ENCODE data around the gene CAND2.

The CAND2 gene

DNA sequence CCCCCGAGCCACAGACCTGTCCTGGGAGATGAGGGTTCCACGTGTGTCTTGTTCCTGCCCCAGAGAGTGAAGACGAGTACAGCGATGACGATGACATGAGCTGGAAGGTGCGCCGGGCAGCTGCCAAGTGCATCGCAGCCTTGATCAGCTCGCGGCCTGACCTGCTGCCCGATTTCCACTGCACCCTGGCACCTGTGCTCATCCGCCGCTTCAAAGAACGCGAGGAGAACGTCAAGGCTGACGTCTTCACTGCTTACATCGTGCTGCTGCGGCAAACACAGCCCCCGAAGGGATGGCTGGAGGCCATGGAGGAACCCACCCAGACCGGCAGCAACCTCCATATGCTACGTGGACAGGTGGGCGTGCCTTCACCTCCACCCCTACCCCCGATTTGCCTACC, 18.6 kb downstream of the CAND2 start:
- H3K79me2 ChIP-seq (ENCODE audit: insufficient read depth, low read length) = no peaks in the 10 kb centered on the region
- no peaks in the 10 kb centered on the region for H3K9me2 ChIP-seq (replicated peaks; ENCODE audit: low read depth, low read length)
- H3K4me1 ChIP-seq (ENCODE audit: insufficient read depth, low read length, poor library complexity, severe bottlenecking) = peaks cover 5% of the 10 kb centered on the region
- no peaks in the 10 kb centered on the region for H3K9me3 ChIP-seq (ENCODE audit: insufficient read depth, low read depth, low read length)
- no peak overlapping the region for H2AFZ ChIP-seq (ENCODE audit: low read length)
- no peak overlapping the region for H3K4me2 ChIP-seq (ENCODE audit: low read depth, low read length, poor library complexity, severe bottlenecking)
- H3K27me3 ChIP-seq (ENCODE audit: insufficient read depth, low read length, poor library complexity, severe bottlenecking) = no peaks in the 10 kb centered on the region
- H3F3A ChIP-seq (ENCODE audit: low read depth) = no peaks in the 10 kb centered on the region
- TF ChIP-seq CTCF (conservative IDR thresholded peaks at IDR 0.05; ENCODE audit: low read length) (no peak), EZH2phosphoT487 (IDR thresholded peaks at IDR 0.05; ENCODE audit: borderline replicate concordance) (no peak)
- H3K9ac ChIP-seq (ENCODE audit: low read depth, low read length, poor library complexity, severe bottlenecking) = no peak overlapping the region
- H4K20me1 ChIP-seq (ENCODE audit: insufficient read depth, low read length, poor library complexity, severe bottlenecking) = no peaks in the 10 kb centered on the region
- no peaks in the 10 kb centered on the region for H3K36me3 ChIP-seq (ENCODE audit: insufficient read depth, low read length)
- H3K4me3 ChIP-seq (ENCODE audit: low read length, poor library complexity, severe bottlenecking) = no peak overlapping the region

DNA sequence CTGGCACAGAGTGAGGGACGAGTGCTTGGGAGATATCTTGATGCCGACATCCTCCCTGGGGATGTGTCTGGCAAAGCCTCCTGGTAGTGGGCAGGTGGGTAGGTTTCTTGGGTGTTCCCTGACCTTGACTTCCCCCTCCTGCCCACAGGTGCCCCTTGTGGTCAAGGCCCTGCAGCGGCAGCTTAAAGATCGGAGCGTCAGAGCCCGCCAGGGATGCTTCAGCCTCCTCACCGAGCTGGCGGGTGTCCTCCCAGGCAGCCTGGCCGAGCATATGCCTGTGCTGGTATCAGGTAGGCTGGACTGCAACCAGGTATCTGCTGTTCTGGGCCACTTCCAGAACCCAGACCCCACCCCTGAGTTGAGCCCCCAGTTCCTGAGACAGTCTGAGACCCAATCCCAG, 19.2 kb downstream of the CAND2 start:
- H3K4me1 ChIP-seq (ENCODE audit: insufficient read depth, low read length, poor library complexity, severe bottlenecking) = peaks cover 5% of the 10 kb centered on the region
- H3K9ac ChIP-seq (ENCODE audit: low read depth, low read length, poor library complexity, severe bottlenecking) = no peak overlapping the region
- H2AFZ ChIP-seq (ENCODE audit: low read length) = no peak overlapping the region
- no peaks in the 10 kb centered on the region for H4K20me1 ChIP-seq (ENCODE audit: insufficient read depth, low read length, poor library complexity, severe bottlenecking)
- TF ChIP-seq CTCF (conservative IDR thresholded peaks at IDR 0.05; ENCODE audit: low read length) (no peak; the same call in 1 of the 2 replicates), EZH2phosphoT487 (IDR thresholded peaks at IDR 0.05; ENCODE audit: borderline replicate concordance) (no peak)
- H3K4me3 ChIP-seq (ENCODE audit: low read length, poor library complexity, severe bottlenecking) = no peak overlapping the region
- H3K9me3 ChIP-seq (ENCODE audit: insufficient read depth, low read depth, low read length) = no peaks in the 10 kb centered on the region
- no peaks in the 10 kb centered on the region for H3K36me3 ChIP-seq (ENCODE audit: insufficient read depth, low read length)
- no peaks in the 10 kb centered on the region for H3K9me2 ChIP-seq (replicated peaks; ENCODE audit: low read depth, low read length)
- H3K27me3 ChIP-seq (ENCODE audit: insufficient read depth, low read length, poor library complexity, severe bottlenecking) = no peaks in the 10 kb centered on the region
- H3F3A ChIP-seq (ENCODE audit: low read depth) = no peaks in the 10 kb centered on the region
- no peak overlapping the region for H3K4me2 ChIP-seq (ENCODE audit: low read depth, low read length, poor library complexity, severe bottlenecking)
- no peaks in the 10 kb centered on the region for H3K79me2 ChIP-seq (ENCODE audit: insufficient read depth, low read length)

GRCh38 chr3:12816521-12817342, 20.3 kb downstream of the CAND2 start:
- H3K4me2 ChIP-seq (ENCODE audit: low read depth, low read length, poor library complexity, severe bottlenecking) = no peak overlapping the region
- TF ChIP-seq EZH2phosphoT487 (IDR thresholded peaks at IDR 0.05; ENCODE audit: borderline replicate concordance) (no peak), CTCF (conservative IDR thresholded peaks at IDR 0.05; ENCODE audit: low read length) (no peak)
- H3K4me1 ChIP-seq (ENCODE audit: insufficient read depth, low read length, poor library complexity, severe bottlenecking) = peaks cover 5% of the 10 kb centered on the region
- H3K9me2 ChIP-seq (replicated peaks; ENCODE audit: low read depth, low read length) = no peaks in the 10 kb centered on the region
- H3K79me2 ChIP-seq (ENCODE audit: insufficient read depth, low read length) = no peaks in the 10 kb centered on the region
- H3K9me3 ChIP-seq (ENCODE audit: insufficient read depth, low read depth, low read length) = no peaks in the 10 kb centered on the region
- H3K9ac ChIP-seq (ENCODE audit: low read depth, low read length, poor library complexity, severe bottlenecking) = no peak overlapping the region
- no peaks in the 10 kb centered on the region for H3K36me3 ChIP-seq (ENCODE audit: insufficient read depth, low read length)
- no peak overlapping the region for H3K4me3 ChIP-seq (ENCODE audit: low read length, poor library complexity, severe bottlenecking)
- no peaks in the 10 kb centered on the region for H3K27me3 ChIP-seq (ENCODE audit: insufficient read depth, low read length, poor library complexity, severe bottlenecking)
- H3F3A ChIP-seq (ENCODE audit: low read depth) = no peaks in the 10 kb centered on the region
- H2AFZ ChIP-seq (ENCODE audit: low read length) = no peak overlapping the region
- H4K20me1 ChIP-seq (ENCODE audit: insufficient read depth, low read length, poor library complexity, severe bottlenecking) = no peaks in the 10 kb centered on the region

Measured in Loucy (cell line).